ENCODE data around the gene NGDN.

GRCh38 chr14:23432946-23433345, 36.6 kb upstream of the NGDN start:
- no peak for TF ChIP-seq NFE2L2 (IDR thresholded peaks at IDR 0.05; ENCODE audit: low read depth, low read length)
- no peak for TF ChIP-seq RFX5 (IDR thresholded peaks at IDR 0.05; ENCODE audit: low read depth, low read length)
- TF ChIP-seq CTCF (conservative IDR thresholded peaks at IDR 0.05; ENCODE audit: low read depth, low read length), result no peak
- no peak for TF ChIP-seq POLR2A (IDR thresholded peaks at IDR 0.05; ENCODE audit: low read depth, low read length)
- no peak for TF ChIP-seq MXI1 (IDR thresholded peaks at IDR 0.05; ENCODE audit: borderline replicate concordance, low read depth, low read length)
- no peak for TF ChIP-seq CEBPB (IDR thresholded peaks at IDR 0.05; ENCODE audit: low read depth, low read length)
- TF ChIP-seq RAD21 (IDR thresholded peaks at IDR 0.05; ENCODE audit: low read length), result no peak

Data from IMR-90 (cell line).